ENCODE measurements around the gene HOXC11. TPM values are rescaled to one million over a fixed set of nuclear protein-coding genes. Genes with fewer than 3 reads are reported as not detected.
A peak's percentile ranks its signal among the peaks of the same experiment; 100 is the strongest.

HOXC11 gene
- total and polyA plus RNA-seq, 2 experiments from 2014 or later, result not detected

GRCh38 chr12:53937596-53938325, 35.2 kb upstream of the HOXC11 start:
- Mint-ChIP-seq H3K4me1 (peaks cover 22% of the 10 kb centered on the region), H3K4me3 (peak overlapping the region; percentile 42; the same call in 1 of the 3 replicates), H3K27ac (no peak overlapping the region), H3K9me3 (peaks cover 6% of the 10 kb centered on the region; the same call in 2 of the 3 replicates), H3K36me3 (ENCODE audit: low read depth) (no peaks in the 10 kb centered on the region), H3K27me3 (ENCODE audit: insufficient read depth, low read depth, poor library complexity) (peaks cover 97% of the 10 kb centered on the region)
- no peaks in the 10 kb centered on the region for H3K79me2 ChIP-seq (replicated peaks; ENCODE audit: insufficient read depth)
- DNase-seq (ENCODE audit: low spot score) (no peak), ATAC-seq (no peak)
- peak; percentile 66 for TF ChIP-seq EZH2phosphoT487 (IDR thresholded peaks at IDR 0.05; ENCODE audit: unreplicated experiment)
- no peak for TF ChIP-seq ZNF331 (CRISPR knock-in tag; IDR thresholded peaks at IDR 0.05; ENCODE audit: low read depth)
- no peak for TF ChIP-seq REST (IDR thresholded peaks at IDR 0.05; ENCODE audit: unreplicated experiment)
- no peak for TF ChIP-seq POLR2AphosphoS5 (IDR thresholded peaks at IDR 0.05; ENCODE audit: low read depth)
- TF ChIP-seq CREB1 (CRISPR knock-in tag; IDR thresholded peaks at IDR 0.05; ENCODE audit: low read depth), result no peak
- TF ChIP-seq ETS1 (IDR thresholded peaks at IDR 0.05), result no peak
- TF ChIP-seq CTCF (conservative IDR thresholded peaks at IDR 0.05; ENCODE audit: low read depth in 2 of 2), result no peak
- no peak for TF ChIP-seq STAT1 (IDR thresholded peaks at IDR 0.05; ENCODE audit: unreplicated experiment)
- peak; percentile 97 for TF ChIP-seq EZH2 (IDR thresholded peaks at IDR 0.05; ENCODE audit: low read depth, unreplicated experiment)
- TF ChIP-seq ZNF462 (CRISPR knock-in tag; IDR thresholded peaks at IDR 0.05), result no peak
- H3K27me3 ChIP-seq (ENCODE audit: insufficient read depth), result peaks cover 100% of the 10 kb centered on the region
- no peaks in the 10 kb centered on the region for H3K9me2 ChIP-seq (ENCODE audit: insufficient read depth)
- no peaks in the 10 kb centered on the region for H3K36me3 ChIP-seq (ENCODE audit: insufficient read depth)
- H2AFZ ChIP-seq, result no peak overlapping the region
- H3K4me3 ChIP-seq, result 0 out of 2 replicates have a peak overlapping the region, but pooled peaks have one; percentile 12
- peak overlapping the region; percentile 57; the same call in 1 of the 2 replicates for H3K4me2 ChIP-seq
- no peak overlapping the region for H3K27ac ChIP-seq (ENCODE audit: low read depth)
- peaks cover 50% of the 10 kb centered on the region for H4K20me1 ChIP-seq (replicated peaks; ENCODE audit: insufficient read depth)
- H3F3A ChIP-seq (replicated peaks; ENCODE audit: low read depth), result peaks cover 29% of the 10 kb centered on the region
- H3K4me1 ChIP-seq (ENCODE audit: insufficient read depth), result peaks cover 32% of the 10 kb centered on the region

All from GM23338 (cell line).